ENCODE results near the gene PLPPR3.

Gene PLPPR3

GRCh38 chr19:771332-771785 is 50.4 kb downstream of the PLPPR3 start:
- no peak for DNase-seq (ENCODE audit: low read depth)

GRCh38 chr19:769616-770015 is 52.1 kb downstream of the PLPPR3 start:
- DNase-seq (ENCODE audit: low read depth), result no peak

- no peak for DNase-seq (ENCODE audit: low read depth)
These were observed 53.3 kb downstream of the PLPPR3 start for GRCh38 chr19:768424-768823.

GRCh38 chr19:765179-765738 is 56.5 kb downstream of the PLPPR3 start:
- DNase-seq (ENCODE audit: low read depth), result no peak

- no peak for DNase-seq (ENCODE audit: low read depth)
These were observed 57.5 kb downstream of the PLPPR3 start for GRCh38 chr19:764301-764700.

GRCh38 chr19:763869-764268 is 57.9 kb downstream of the PLPPR3 start:
- no peak for DNase-seq (ENCODE audit: low read depth)

- no peak for DNase-seq (ENCODE audit: low read depth)
These were observed 58.6 kb downstream of the PLPPR3 start for GRCh38 chr19:763181-763580.

All from activated T-helper 1 cell treated with Interleukin-2 at 50 U/mL for 16 hours (primary cell).